ENCODE data around the gene MAGEF1.

The MAGEF1 gene

GRCh38 chr3:184687363-184688015 is 24.4 kb downstream of the MAGEF1 start:
- DNase-seq = peak; percentile 45

GRCh38 chr3:184685646-184686045 is 26.2 kb downstream of the MAGEF1 start:
- no peak for DNase-seq

- DNase-seq = no peak
These were observed 26.8 kb downstream of the MAGEF1 start for GRCh38 chr3:184685055-184685454.

- no peak for DNase-seq
These were observed 27.8 kb downstream of the MAGEF1 start for GRCh38 chr3:184683900-184684560.

- DNase-seq = no peak
These were observed 28.6 kb downstream of the MAGEF1 start for GRCh38 chr3:184683234-184683633.

- DNase-seq = no peak
These were observed 29.2 kb downstream of the MAGEF1 start for GRCh38 chr3:184682671-184683070.

GRCh38 chr3:184680385-184681345 is 31.2 kb downstream of the MAGEF1 start:
- DNase-seq = no peak

GRCh38 chr3:184679056-184679816 is 32.6 kb downstream of the MAGEF1 start:
- no peak for DNase-seq

- no peak for DNase-seq
These were observed 33.4 kb downstream of the MAGEF1 start for GRCh38 chr3:184678317-184679055.

GRCh38 chr3:184677344-184678316 is 34.2 kb downstream of the MAGEF1 start:
- no peak for DNase-seq

- DNase-seq = no peak
These were observed 34.9 kb downstream of the MAGEF1 start for GRCh38 chr3:184676927-184677326.

GRCh38 chr3:184674626-184675025 is 37.2 kb downstream of the MAGEF1 start:
- DNase-seq = no peak

- no peak for DNase-seq
These were observed 38.6 kb downstream of the MAGEF1 start for GRCh38 chr3:184672977-184673870.

GRCh38 chr3:184672335-184672734 is 39.5 kb downstream of the MAGEF1 start:
- DNase-seq = no peak

- no peak for DNase-seq
These were observed 41.7 kb downstream of the MAGEF1 start for GRCh38 chr3:184670091-184670602.

GRCh38 chr3:184669578-184669977 is 42.3 kb downstream of the MAGEF1 start:
- no peak for DNase-seq

- DNase-seq = no peak
These were observed 45.4 kb downstream of the MAGEF1 start for GRCh38 chr3:184666442-184666841.

- DNase-seq = no peak
These were observed 46.8 kb downstream of the MAGEF1 start for GRCh38 chr3:184665101-184665500.

GRCh38 chr3:184663756-184664155 is 48.1 kb downstream of the MAGEF1 start:
- no peak for DNase-seq

All from activated effector memory CD4-positive, alpha-beta T cell treated with anti-CD3 and anti-CD28 coated beads, Interleukin-2, amount 50 U/mL, for 16 hours (primary cell).